ENCODE measurements around the gene AMFR.

The AMFR gene

DNA sequence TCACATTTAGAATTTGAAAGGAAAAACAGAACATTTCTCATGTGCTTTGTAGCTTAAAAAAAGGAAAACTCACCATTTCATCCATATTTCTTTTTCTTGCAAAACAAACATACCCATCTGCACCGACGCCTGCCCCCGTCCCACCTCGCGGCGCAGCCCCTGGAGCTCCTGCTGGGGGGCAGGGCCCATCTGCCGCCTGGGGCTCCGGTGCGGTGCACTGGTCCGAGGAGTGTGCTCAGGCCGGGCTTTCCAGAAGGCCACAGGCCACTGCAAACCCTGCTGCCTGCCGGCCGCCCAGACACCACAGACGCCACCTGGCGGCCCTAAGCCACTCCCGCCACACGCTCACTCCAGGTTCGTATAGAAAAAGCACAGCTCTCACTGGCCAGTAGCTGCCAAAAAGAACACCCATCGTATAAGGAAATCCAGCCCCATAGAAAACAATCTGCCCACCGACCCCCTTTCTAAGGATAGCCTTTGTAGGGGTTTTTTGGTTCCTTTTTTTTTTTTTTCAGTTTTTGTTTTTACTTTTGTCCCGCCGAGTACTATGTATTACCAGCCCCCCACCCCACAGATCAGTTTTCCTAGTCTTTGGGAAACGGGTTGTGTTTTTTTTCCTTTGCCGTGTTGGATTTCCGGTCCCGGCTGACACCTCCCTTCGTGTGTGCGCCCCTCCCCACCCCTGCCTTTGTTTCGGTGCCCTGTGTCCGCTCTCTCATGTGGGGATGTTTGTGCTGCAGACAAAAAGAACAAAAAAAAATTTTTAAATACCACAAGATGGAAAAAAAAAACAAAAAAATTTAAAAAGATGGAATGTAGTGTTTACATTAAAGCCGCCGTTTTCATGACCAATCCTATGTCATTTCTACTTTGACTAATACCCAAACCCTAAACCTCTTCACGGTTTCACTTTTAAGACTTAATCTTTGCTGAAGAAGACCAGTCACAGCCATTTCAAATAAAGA lies 68.8 kb downstream of the AMFR start:
- TF ChIP-seq SIN3A (IDR thresholded peaks at IDR 0.05; ENCODE audit: borderline replicate concordance, insufficient read depth, low read length), result no peak; the same call in 1 of the 2 replicates
- TF ChIP-seq FOXP2 (optimal IDR thresholded peaks at IDR 0.05; ENCODE audit: borderline replicate concordance, extremely low read depth, extremely low read length, insufficient read depth), result no peak
- TF ChIP-seq, protein P1, sequence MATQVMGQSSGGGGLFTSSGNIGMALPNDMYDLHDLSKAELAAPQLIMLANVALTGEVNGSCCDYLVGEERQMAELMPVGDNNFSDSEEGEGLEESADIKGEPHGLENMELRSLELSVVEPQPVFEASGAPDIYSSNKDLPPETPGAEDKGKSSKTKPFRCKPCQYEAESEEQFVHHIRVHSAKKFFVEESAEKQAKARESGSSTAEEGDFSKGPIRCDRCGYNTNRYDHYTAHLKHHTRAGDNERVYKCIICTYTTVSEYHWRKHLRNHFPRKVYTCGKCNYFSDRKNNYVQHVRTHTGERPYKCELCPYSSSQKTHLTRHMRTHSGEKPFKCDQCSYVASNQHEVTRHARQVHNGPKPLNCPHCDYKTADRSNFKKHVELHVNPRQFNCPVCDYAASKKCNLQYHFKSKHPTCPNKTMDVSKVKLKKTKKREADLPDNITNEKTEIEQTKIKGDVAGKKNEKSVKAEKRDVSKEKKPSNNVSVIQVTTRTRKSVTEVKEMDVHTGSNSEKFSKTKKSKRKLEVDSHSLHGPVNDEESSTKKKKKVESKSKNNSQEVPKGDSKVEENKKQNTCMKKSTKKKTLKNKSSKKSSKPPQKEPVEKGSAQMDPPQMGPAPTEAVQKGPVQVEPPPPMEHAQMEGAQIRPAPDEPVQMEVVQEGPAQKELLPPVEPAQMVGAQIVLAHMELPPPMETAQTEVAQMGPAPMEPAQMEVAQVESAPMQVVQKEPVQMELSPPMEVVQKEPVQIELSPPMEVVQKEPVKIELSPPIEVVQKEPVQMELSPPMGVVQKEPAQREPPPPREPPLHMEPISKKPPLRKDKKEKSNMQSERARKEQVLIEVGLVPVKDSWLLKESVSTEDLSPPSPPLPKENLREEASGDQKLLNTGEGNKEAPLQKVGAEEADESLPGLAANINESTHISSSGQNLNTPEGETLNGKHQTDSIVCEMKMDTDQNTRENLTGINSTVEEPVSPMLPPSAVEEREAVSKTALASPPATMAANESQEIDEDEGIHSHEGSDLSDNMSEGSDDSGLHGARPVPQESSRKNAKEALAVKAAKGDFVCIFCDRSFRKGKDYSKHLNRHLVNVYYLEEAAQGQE (IDR thresholded peaks at IDR 0.05; ENCODE audit: insufficient read depth in 1 of 2, low read depth in 2 of 2, low read length in 2 of 2), result no peak
- TF ChIP-seq TAF1 (IDR thresholded peaks at IDR 0.05; ENCODE audit: borderline replicate concordance, insufficient read depth, low read length), result no peak
- no peak for TF ChIP-seq POLR2AphosphoS5 (IDR thresholded peaks at IDR 0.05; ENCODE audit: low read depth, low read length)

DNA sequence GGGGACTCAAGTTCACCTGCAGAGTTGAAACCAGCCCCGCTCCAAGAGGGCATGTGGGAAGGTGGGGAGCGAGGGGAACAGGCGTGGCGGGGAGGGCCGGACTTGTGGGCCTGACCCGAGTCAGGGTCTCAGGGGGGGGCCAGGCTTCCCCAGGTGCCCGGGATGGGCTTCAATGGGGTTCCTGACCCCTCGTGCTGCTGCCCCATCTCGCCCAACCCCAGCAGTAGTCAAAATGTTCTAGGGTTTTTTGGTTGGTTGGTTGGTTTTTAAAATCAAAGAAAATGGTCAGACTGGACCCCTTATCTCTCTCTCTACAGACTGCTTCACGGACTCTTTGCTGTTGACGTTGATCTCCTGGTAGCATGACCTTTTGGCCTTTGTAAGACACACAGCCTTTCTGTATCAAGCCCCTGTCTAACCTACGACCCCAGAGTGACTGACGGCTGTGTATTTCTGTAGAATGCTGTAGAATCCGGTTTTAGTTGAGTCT lies 69.5 kb downstream of the AMFR start:
- TF ChIP-seq TAF1 (IDR thresholded peaks at IDR 0.05; ENCODE audit: borderline replicate concordance, insufficient read depth, low read length), result no peak
- TF ChIP-seq, protein P1 (IDR thresholded peaks at IDR 0.05; ENCODE audit: insufficient read depth in 1 of 2, low read depth in 2 of 2, low read length in 2 of 2), result no peak
- no peak for TF ChIP-seq SIN3A (IDR thresholded peaks at IDR 0.05; ENCODE audit: borderline replicate concordance, insufficient read depth, low read length)
- no peak for TF ChIP-seq POLR2AphosphoS5 (IDR thresholded peaks at IDR 0.05; ENCODE audit: low read depth, low read length)
- no peak for TF ChIP-seq FOXP2 (optimal IDR thresholded peaks at IDR 0.05; ENCODE audit: borderline replicate concordance, extremely low read depth, extremely low read length, insufficient read depth)

DNA sequence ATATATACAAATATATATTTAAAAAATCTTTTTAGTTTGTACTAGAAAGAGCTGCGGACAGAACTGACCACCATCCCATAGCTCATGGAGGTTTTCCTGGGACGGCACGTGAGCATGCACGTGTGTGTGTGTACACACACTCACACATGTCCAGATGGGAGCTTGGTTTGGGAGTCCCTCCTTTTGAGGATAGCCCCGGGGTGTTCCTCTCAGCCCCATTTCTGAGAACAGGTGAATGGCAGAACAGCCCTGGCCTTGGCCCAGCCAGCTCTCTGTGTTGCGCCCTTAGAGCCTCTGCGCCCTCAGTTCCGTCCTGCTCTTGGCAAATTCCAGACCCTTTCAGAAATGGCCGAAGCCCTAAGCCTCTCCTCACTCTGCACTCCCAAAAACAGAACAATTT lies 70.1 kb downstream of the AMFR start:
- TF ChIP-seq FOXP2 (optimal IDR thresholded peaks at IDR 0.05; ENCODE audit: borderline replicate concordance, extremely low read depth, extremely low read length, insufficient read depth) (no peak), TAF1 (IDR thresholded peaks at IDR 0.05; ENCODE audit: borderline replicate concordance, insufficient read depth, low read length) (no peak), SIN3A (IDR thresholded peaks at IDR 0.05; ENCODE audit: borderline replicate concordance, insufficient read depth, low read length) (no peak)

DNA sequence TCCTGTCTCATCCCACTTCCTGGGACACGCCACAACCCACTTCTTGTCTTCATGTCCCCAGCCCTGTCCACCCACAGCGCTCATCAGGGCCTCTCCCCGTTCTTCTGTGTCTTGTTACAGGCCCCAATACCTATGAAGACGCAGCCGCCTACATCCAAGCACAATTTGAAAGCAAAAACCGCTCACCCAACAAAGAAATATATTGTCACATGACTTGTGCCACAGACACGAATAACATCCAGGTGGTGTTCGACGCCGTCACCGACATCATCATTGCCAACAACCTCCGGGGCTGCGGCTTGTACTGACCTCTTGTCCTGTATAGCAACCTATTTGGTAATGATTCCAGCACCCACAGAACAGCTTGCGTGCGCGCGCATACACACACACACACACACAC lies 70.6 kb downstream of the AMFR start:
- no peak for TF ChIP-seq SIN3A (IDR thresholded peaks at IDR 0.05; ENCODE audit: borderline replicate concordance, insufficient read depth, low read length)
- TF ChIP-seq, protein P1 (IDR thresholded peaks at IDR 0.05; ENCODE audit: insufficient read depth in 1 of 2, low read depth in 2 of 2, low read length in 2 of 2), result no peak
- TF ChIP-seq POLR2AphosphoS5 (IDR thresholded peaks at IDR 0.05; ENCODE audit: low read depth, low read length), result no peak
- no peak for TF ChIP-seq FOXP2 (optimal IDR thresholded peaks at IDR 0.05; ENCODE audit: borderline replicate concordance, extremely low read depth, extremely low read length, insufficient read depth)
- no peak for TF ChIP-seq TAF1 (IDR thresholded peaks at IDR 0.05; ENCODE audit: borderline replicate concordance, insufficient read depth, low read length)

DNA sequence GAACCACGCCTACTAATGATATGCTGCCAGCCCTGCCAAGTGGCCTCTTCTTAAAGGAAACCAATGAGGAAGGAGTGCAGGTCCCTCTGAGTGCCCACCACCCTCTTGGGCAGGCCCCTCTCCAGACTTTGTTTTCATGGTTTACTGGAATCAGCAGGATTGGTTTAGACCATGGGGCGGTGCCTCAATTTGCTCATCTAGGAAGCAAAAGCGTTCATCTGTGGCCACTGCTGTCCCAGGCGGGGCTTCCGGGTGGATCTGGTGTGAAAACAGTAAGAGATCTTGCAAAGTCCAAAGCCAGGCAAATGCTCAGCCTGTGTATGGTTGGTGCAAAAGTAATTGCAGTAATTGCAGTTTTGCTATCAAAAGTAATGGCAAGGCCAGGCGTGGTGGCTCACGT lies 71.3 kb downstream of the AMFR start:
- TF ChIP-seq, protein P1 (IDR thresholded peaks at IDR 0.05; ENCODE audit: insufficient read depth in 1 of 2, low read depth in 2 of 2, low read length in 2 of 2), result no peak
- no peak for TF ChIP-seq TAF1 (IDR thresholded peaks at IDR 0.05; ENCODE audit: borderline replicate concordance, insufficient read depth, low read length)
